Measurements from ENCODE around the gene SERPINA1. TPM values are rescaled to one million over a fixed set of nuclear protein-coding genes. Genes with fewer than 3 reads are reported as not detected.

SERPINA1 gene
- total RNA-seq, 1 donor from 2014 or later, result not detected

GRCh38 chr14:94389731-94390371 lies 1.4 kb upstream of the SERPINA1 start:
- Mint-ChIP-seq H3K9me3 (no peaks in the 10 kb centered on the region), H3K27me3 (ENCODE audit: low read depth) (no peaks in the 10 kb centered on the region), H3K36me3 (ENCODE audit: low read depth) (no peaks in the 10 kb centered on the region), H3K4me3 (no peak overlapping the region), H3K27ac (ENCODE audit: unreplicated experiment) (no peak overlapping the region), H3K4me1 (peaks cover 3% of the 10 kb centered on the region)
- no peak for DNase-seq (ENCODE audit: low read depth, low spot score)
- TF ChIP-seq CTCF (conservative IDR thresholded peaks at IDR 0.05), result no peak

GRCh38 chr14:94389104-94389469 lies 685 bp upstream of the SERPINA1 start:
- TF ChIP-seq CTCF (conservative IDR thresholded peaks at IDR 0.05), result no peak
- no peak overlapping the region for H3K27ac Mint-ChIP-seq (ENCODE audit: unreplicated experiment)
- H3K4me1 Mint-ChIP-seq, result peaks cover 4% of the 10 kb centered on the region
- H3K27me3 Mint-ChIP-seq (ENCODE audit: low read depth), result no peaks in the 10 kb centered on the region
- no peaks in the 10 kb centered on the region for H3K36me3 Mint-ChIP-seq (ENCODE audit: low read depth)
- no peak for DNase-seq (ENCODE audit: low read depth, low spot score)
- H3K4me3 Mint-ChIP-seq, result no peak overlapping the region
- H3K9me3 Mint-ChIP-seq, result no peaks in the 10 kb centered on the region

GRCh38 chr14:94388027-94388383 lies 397 bp downstream of the SERPINA1 start:
- no peak overlapping the region for H3K4me3 Mint-ChIP-seq
- no peak for DNase-seq (ENCODE audit: low read depth, low spot score)
- no peaks in the 10 kb centered on the region for H3K27me3 Mint-ChIP-seq (ENCODE audit: low read depth)
- peaks cover 4% of the 10 kb centered on the region for H3K4me1 Mint-ChIP-seq
- TF ChIP-seq CTCF (conservative IDR thresholded peaks at IDR 0.05), result no peak
- no peak overlapping the region for H3K27ac Mint-ChIP-seq (ENCODE audit: unreplicated experiment)
- no peaks in the 10 kb centered on the region for H3K36me3 Mint-ChIP-seq (ENCODE audit: low read depth)
- no peaks in the 10 kb centered on the region for H3K9me3 Mint-ChIP-seq

GRCh38 chr14:94387051-94388026 lies 1.1 kb downstream of the SERPINA1 start:
- Mint-ChIP-seq H3K36me3 (ENCODE audit: low read depth) (no peaks in the 10 kb centered on the region), H3K27me3 (ENCODE audit: low read depth) (no peaks in the 10 kb centered on the region), H3K27ac (ENCODE audit: unreplicated experiment) (no peak overlapping the region), H3K4me1 (peaks cover 4% of the 10 kb centered on the region), H3K9me3 (no peaks in the 10 kb centered on the region), H3K4me3 (no peak overlapping the region)
- TF ChIP-seq CTCF (conservative IDR thresholded peaks at IDR 0.05), result no peak
- DNase-seq (ENCODE audit: low read depth, low spot score), result no peak

GRCh38 chr14:94386085-94387031 lies 2.0 kb downstream of the SERPINA1 start:
- Mint-ChIP-seq H3K9me3 (no peaks in the 10 kb centered on the region), H3K27ac (ENCODE audit: unreplicated experiment) (no peak overlapping the region), H3K4me1 (peaks cover 4% of the 10 kb centered on the region), H3K36me3 (ENCODE audit: low read depth) (no peaks in the 10 kb centered on the region), H3K4me3 (no peak overlapping the region), H3K27me3 (ENCODE audit: low read depth) (no peaks in the 10 kb centered on the region)
- TF ChIP-seq CTCF (conservative IDR thresholded peaks at IDR 0.05), result no peak
- no peak for DNase-seq (ENCODE audit: low read depth, low spot score)
